ENCODE data around the gene NME3.

DNA sequence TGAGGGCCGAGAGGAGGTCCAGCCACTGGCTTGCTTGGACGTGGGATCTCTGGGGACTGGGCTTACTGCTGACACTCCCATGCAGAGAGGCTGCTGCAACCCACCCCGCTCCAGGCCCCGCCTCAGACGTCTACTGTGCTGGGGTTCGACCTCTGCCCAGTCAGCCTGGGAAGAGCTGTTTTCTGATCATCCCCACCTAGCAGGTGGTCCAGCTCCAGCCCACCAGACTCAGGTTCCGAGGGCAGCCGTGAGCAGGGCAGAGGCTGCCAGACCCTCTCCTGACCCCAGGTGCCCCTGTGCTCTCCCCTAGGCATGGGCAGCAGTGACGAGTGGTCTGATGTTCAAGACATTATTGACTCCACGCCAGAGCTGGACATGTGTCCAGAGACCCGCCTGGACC lies 23.4 kb downstream of the NME3 start:
- TF ChIP-seq, protein P1, sequence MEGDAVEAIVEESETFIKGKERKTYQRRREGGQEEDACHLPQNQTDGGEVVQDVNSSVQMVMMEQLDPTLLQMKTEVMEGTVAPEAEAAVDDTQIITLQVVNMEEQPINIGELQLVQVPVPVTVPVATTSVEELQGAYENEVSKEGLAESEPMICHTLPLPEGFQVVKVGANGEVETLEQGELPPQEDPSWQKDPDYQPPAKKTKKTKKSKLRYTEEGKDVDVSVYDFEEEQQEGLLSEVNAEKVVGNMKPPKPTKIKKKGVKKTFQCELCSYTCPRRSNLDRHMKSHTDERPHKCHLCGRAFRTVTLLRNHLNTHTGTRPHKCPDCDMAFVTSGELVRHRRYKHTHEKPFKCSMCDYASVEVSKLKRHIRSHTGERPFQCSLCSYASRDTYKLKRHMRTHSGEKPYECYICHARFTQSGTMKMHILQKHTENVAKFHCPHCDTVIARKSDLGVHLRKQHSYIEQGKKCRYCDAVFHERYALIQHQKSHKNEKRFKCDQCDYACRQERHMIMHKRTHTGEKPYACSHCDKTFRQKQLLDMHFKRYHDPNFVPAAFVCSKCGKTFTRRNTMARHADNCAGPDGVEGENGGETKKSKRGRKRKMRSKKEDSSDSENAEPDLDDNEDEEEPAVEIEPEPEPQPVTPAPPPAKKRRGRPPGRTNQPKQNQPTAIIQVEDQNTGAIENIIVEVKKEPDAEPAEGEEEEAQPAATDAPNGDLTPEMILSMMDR (conservative IDR thresholded peaks at IDR 0.05; ENCODE audit: low read depth, low read length), result no peak
- TF ChIP-seq EZH2phosphoT487 (IDR thresholded peaks at IDR 0.05; ENCODE audit: borderline replicate concordance, low read length) (no peak), EZH2 (IDR thresholded peaks at IDR 0.05; ENCODE audit: low read length, unreplicated experiment) (no peak)
